Limb (tissue), 2 donors: ENCODE data around the gene MRPL52.
"Not testable (repeated sequence)": the region's sequence is repeated elsewhere in the genome, so short reads cannot be mapped to it uniquely, and the experiment has no call there.

ENCODE experiments used
- DNase-seq, 2 donors: peaks; one replicate each; pipeline ENCODE4 v3.0.0-alpha.2; 2016; ENCODE audit errors: extremely low spot score in 2 of 2

The MRPL52 gene

DNA sequence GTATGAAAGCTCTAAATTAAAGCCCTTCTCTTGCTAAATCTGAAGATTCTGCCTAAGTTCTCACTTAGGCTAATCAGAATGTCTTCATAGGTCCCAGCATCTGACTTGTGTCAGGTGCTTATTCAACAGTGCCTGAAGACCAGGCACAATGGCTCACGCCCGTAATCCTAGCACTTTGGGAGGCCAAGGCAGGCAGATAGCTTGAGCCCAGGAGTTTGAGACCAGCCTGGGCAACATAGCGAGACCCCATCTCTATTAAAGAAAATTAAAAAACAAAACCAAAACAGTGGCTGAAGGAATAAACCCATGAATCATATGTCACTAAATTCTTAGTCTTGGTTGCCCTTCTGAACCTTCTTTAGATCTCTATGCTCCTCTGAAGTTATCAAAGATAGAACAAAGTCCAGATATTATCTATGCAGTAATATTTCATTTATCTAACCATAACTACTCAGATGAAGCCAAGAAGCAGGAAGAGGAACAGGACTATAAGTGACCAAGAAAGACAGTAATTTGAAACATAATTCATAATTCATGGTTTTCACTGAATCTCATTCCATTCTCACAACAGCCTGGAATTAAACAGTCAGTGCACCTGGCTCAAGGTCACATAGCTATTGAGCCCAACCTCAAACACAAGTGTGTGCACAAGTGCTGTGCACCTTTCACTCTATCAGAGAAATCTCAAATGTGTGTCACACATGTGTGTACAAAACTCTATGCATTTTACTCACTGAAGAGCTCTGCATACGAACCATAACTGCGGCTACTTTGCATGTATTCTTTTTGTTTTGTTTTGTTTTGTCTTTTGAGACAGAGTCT, 21.1 kb upstream of the MRPL52 start:
- DNase-seq: no peak

DNA sequence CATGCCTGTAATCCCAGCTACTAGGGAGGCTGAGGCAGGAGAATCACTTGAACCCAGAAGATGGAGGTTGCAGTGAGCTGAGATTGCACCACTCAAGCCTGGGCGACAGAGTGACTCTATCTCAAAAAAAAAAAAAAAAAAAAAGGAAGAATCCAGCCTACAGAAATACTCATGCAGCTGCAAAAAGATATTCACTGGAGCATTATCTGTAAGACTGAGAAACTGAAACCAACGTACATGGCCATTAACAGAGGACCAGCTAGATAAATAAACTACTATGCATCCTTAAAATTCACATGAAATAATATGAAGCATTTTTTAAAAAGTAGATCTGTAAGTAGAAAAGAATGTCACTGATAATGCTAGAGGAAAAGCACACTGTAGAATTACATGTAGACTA, 18.0 kb upstream of the MRPL52 start:
- DNase-seq: no peak

DNA sequence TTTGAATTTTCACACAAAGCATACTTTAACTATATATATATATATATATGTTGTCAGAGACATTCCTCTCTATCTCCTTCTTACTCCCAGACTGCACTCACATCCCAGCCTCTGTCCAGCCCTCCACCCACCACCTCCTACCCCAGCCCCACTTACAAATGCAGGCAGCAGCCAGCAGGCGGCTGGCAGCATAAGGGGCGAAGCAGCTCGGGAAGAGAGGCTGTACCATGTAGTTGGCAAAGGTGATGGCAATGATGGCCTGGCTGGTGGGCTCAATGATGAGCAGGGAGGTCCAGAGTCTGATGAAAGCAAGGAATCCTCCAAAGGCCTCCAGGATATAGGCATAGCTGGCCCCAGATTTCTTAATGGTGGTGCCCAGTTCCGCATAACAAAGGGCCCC, 16.9 kb upstream of the MRPL52 start:
- DNase-seq: no peak

DNA sequence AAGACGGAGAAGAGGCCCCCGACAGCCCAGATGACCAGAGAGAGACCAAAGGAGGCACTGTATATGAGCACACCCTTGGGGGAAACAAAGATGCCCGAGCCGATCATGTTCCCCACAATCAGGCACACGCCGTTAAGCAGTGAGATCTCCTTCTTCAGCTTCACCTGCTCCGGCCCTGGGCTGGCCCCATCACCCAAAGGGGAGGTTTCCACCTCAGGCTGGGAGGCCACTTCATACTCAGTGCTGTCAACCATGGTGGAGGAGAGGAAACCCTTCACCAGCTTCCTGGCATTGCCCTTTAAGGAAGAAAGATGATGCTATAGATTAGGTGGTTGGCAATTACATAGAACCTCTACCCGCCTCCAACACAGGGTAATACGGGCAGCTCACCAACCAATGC, 16.5 kb upstream of the MRPL52 start:
- no peak for DNase-seq

DNA sequence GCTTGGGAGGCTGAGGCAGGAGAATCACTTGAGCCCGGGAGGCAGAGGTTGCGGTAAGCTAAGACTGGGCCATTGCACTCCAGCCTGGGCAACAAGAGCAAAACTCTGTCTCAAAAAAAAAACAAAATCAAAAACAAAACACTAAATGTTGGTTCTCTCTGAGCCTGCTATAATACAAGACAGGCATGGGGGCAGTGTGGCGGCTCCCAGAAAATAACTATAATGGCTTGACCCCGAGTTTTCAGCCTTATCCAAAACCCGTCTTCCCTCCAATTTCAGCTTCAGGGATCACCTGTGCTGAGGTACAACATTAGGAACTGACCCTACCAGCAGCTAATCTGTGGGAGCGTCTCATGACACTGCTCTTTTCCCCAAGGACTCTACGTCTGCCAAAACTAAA, 15.3 kb upstream of the MRPL52 start:
- DNase-seq: no peak

DNA sequence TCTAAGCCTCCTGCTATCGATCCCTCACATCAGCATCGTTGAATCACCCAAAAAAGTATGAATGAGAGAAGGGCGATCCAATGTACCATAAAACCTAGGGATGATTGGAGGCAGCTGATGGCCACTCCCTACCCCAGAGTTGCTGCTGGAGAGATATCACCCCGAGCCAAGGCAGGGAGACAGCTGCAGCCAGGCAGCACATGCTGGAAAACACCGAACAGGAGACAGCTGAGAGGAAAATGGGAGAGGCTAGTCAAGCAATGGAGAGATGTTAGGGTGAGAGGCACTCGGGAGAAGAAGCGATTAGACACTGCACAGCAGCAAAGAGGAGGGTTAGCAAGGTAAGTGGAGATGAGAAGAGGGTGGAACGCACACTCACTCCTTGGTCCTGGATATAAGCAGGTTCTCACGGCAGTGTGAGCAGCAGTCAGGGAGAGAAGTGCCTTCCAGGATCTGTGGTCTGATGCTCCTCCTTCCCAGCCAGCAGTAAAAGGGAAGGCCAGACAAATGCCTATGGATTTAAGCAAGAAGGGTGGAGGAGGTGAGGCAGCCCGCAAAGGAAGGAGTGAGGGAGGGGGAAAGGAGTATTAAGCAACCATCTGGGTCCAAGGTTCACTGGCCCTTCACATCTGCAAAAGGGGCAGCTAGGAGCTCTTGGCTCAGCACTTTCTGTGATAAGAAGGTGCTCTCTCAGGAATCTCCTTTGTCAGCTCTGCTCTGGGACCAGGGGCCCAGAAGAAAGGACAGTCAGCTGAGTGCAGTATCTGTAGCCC, 14.6 kb upstream of the MRPL52 start, which contains the start of gene SLC7A7:
TSS of gene SLC7A7 (minus strand) at position 495 of the 773 bp plus-strand sequence. CDS start 2,037 bp downstream, outside the sequence.
- DNase-seq: peak in 1 of 2 donors; percentile 39

DNA sequence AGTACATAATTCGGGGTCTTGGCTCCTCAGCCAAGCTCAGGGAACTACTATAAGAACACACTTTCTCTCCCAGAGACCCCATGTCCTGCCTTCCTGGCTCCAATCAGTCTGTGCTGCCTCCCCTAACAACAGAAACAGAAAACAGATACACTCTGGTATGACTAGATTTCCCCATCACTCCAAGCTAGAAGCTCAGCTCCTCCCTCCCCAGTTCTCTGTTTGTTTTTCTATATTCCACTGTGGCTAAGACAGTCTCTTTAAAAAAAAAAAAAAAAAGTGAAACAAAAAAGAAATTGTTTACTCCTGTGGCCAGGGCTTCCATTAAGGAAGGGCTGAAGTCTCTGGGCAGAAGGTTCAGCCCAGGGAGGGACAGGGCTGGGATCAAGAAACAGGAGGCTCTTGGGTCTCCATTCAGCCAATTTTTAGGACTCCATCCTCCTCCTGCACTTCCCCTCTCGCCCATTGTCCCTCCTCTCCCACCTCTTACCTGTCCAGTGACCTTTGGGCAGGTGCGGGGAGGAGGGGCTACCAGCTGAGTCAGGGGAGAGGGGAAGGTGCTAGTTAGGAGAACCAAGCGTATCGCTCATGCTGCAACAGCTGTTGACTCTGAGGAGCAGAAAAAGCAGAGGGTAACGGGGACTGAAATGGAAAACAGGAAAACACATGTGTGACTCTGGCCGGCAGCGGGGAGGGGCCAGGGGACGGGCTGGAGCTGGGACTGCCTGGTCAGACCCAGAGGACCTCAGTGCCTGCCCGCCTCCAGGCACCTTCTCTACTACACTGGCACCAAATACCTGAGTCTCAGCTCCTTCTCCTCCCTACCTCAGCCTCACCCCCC, 10.3 kb upstream of the MRPL52 start:
- peak; percentile 54 to 77 for DNase-seq

DNA sequence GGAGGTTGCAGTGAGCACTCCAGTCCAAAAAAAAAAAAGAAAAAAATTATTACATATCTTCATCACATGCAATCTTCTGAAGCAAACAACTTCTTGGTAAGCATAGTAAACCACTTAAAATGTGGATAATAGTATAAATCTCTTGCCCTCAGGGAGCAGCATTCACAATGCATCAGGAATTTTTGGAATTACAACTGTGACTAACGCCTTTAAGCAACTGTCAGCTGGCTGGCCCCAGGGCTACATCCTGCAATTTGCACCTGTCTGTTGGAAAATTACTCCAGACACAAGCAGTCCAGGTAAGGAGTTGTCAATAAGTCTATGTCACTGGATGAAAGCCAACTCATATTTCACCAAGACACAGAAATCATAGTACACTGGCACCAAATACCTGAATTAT, 9.0 kb upstream of the MRPL52 start:
- no peak for DNase-seq

DNA sequence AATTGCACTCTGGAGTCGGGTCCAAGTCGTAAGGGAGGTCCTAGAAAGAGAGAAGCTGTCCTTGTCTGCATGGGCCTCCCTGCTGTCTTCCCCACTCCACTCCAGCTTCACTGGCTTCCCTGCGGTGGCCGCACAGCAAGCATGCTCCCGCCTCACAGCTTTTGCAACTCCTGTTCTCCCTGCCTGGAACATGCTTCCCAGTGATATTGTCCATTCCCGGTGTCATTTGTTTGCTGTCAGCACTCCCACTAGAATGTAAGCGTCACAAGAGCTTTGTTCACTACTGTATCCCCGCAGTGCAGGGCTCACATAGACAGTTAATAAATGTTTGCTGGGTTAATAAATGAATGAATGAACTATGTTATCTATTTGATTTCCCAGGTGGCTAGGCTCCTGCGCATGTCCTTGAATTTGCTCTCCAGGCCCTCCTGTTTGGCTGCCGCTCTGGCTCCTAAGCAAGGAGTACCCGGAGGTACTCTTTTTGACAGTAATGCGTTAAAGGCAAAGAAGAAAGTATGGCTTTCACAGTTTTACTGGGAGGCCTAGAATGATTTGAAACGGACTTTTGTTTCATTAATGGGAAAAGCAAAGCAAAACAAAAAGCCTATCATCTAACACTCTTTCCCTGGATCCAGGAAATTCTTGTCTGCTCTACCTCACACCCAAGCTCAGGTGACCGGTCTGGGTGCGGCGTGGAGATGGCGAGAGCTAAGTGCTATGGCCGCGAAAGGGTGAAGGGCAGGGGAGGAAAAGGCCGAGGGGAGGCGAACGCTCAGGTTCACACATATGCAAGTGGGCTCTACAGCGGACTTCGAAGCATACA, 8.3 kb upstream of the MRPL52 start:
- peak in 1 of 2 donors; percentile 46 for DNase-seq

DNA sequence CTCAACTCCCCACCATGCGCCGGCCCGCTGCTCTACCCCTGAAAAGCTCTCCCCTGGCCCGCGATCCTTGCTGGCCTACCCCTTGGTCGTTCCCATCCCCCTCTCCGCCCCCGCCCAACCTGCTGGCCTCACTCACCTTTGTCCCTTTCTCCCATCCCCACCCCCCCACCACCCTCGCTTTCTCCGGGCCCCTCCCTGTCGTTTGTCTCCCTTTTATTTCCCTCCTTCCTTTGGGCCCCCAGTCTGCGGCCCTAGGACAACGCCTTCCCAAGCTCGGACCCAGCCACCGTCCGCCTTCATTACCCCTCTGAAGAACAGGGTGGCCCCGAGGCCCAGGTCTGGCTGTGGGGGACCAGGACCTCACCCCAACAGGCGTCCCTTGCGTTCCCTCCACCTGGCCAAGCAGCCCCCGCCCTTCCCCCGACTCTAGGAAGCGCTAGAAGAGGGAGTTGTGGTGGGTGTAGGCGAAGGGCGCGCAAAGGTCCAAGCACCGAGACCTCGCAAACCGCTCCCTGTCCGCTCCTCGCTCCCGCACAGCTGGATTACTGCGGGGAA, 7.6 kb upstream of the MRPL52 start:
- DNase-seq: peak in 1 of 2 donors; percentile 63

DNA sequence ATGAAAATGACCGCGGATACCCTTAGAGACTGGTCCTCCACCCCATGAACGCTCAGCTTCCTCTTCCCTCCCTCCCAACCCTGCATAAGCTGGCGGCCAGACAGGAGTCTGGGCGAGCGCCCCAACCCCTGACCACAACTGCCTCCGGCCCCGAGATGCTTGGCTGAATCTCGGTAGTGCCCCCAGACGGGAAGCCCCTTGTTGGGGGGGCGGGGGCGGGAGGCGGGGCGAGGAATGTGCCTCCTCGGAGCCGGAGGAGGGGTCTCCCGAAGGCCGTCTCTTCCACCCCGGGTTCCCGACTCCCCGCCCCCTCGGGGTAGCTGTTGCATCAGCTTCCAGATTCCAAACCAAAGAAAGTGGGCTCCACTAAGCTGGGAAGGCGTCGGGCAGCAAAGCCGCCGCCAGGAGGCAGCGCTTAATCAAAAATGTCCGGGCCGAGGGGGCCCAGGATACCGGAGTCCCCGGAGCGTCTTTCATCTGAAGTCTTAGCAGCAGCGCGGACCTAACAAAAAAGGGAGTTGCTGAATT, 7.1 kb upstream of the MRPL52 start:
- peak; percentile 88 to 91 for DNase-seq

DNA sequence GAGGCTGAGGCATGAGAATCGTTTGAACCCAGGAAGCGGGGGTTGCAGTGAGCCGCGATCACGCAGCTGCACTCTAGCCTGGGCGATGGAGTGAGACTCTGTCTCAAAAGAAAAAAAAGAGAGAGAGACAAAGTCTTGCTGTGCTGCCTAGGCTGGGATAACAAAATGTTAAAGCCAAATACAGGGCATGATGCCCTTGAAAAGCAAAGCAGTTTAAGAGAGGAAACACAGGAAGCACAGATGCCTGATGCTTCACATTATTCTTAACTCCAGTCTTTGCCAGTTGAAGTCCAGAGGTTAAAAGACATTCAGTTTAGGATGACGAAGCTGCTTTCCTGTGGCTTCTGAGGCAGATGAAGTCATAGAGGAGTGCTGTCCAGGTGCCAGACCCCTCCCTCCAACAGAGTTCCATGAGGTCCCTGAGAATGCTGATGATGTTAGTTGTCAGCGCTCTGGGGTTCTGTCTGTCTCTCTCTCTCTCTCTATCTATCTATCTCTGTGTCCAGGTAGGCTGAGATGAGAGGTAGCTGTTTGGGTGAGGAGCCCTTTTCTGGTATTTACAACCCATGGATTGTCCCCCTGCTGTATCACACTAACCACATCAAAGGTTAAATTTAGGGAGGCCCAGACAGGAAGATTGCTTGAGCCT, 4.9 kb upstream of the MRPL52 start:
- DNase-seq: peak in 1 of 2 donors; percentile 62

DNA sequence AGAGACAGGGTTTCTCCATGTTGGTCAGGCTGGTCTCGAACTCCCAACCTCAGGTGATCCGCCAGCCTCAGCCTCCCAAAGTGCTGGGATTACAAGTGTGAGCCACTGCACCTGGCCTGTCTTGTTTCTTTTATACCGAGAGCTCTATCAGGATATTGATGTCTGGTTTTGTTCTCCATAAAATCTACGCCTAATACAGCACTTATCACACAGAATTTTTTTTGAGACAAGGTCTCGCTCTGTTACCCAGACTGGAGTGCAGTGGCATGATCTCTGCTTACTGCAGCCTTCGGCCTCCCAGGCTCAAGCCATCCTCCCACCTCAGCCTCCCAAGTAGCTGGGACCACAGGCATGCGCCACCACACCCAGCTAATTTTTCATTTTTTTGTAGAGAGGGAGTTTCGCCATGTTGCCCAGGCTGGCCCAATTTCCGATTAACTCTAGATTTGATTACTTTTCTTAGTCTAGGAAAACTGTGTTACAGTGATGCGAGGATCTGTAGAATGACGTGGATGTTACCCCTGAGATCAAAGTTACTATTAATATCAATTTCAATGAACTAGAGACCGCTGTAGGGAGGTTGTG, 519 bp upstream of the MRPL52 start:
- DNase-seq: not testable (repeated sequence)

DNA sequence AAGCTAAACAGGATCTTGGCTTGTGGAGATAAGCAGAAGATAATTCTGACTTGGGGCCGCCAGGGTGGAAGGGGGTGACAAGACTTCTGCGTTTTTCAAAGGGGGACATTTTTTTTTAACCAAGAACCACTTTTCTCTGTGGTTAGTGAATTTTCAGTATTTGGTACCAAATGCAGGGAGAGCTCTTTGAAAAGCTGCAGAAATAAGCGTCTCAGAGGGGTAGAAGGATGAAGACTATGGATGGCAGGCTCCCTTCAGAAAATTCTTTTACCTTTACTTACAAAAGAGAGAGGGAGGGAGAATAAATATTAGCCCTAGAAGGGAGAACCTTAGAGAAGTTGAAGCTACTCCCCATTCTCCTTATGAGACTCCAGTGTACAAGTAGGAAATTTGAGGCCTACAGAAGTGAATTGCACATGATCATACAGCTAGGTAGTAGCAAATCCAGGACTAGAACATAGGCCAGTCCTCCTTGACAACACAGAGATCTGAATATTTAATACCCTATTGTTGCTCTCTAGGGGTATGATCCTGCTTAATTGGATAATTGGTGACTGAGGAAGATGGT, 840 bp downstream of the MRPL52 start:
- DNase-seq: no peak

DNA sequence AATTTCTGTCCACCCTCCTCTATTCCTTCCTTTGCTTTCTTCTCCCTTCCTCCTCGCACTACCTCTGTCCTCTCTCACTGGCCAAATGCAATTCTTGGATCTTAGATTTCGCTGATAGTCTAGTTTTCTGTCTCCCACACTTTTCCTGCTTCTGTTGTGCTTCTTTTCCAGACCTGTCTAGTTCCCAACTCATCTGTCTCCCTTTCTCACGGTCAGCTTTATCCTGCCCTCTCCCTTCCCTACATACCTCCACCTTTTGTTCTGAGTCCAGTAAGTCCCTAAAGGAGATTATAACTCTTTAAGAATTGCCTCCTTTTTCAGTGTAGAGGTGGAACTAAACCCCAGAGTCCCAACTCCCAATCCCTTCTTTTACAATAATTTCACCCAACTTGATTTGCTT, 5.8 kb downstream of the MRPL52 start:
- DNase-seq: no peak

DNA sequence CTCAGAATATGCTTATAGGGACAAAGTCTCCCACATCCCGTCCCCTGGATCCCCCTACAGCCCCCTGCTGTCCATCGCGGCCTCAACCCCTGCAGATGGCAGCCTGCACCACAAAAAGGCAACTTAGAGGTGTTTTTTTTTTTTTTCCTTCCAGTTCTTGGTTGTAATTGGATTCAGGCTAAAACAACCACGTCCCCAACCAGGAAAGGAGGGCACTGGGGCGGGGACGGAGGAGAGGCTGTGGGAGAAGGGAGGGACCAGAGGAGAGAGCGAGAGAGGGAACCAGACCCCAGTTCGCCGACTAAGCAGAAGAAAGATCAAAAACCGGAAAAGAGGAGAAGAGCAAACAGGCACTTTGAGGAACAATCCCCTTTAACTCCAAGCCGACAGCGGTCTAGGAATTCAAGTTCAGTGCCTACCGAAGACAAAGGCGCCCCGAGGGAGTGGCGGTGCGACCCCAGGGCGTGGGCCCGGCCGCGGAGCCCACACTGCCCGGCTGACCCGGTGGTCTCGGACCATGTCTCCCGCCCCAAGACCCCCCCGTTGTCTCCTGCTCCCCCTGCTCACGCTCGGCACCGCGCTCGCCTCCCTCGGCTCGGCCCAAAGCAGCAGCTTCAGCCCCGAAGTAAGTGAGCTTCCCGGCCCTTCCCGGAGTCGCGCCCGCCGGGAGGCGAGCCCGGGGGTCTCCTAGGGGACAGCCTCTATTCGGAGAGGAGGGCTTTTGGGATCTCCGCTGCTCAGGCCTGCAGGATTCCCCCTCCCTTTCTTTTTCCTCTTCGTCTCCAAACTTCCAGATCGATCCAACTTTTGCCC, 6.8 kb downstream of the MRPL52 start, which contains the start of gene MMP14:
TSS of gene MMP14 (plus strand) at position 285 of the 813 bp plus-strand sequence. CDS start at position 518, 233 bp downstream.
- peak; percentile 85 to 92 for DNase-seq

DNA sequence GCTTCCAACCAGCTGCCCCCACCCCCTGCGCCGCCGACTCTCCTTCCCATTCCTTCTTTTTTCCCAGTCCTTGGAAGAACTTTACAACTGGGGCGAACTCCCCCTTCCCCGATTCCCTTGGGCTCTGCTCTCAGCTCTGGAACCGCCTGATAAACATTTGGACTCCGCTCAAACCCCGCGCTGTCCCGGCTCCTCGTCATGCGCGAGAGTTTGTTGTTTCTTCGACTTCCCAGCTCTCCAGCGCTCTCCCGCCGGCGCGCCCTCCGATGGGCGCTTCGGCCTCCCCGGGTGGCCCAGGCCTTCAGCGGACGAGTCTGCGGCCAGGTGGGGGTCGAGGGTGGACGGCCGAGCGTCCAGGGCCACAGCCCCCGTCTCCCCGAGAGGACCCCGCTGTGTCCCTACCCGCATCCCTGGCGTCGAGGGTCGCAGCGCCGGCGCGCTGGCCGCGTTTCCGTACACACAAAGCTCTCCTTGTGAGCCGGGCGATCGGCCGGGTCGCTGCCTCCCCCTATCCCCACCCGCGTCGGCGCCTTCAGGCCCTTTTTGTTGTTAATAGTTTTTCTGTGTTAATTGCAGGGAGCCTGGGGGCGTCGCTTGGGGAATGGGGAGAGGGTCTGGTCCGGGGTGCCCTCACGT, 7.5 kb downstream of the MRPL52 start:
- peak in 1 of 2 donors; percentile 79 for DNase-seq
